GM19035 (cell line): ENCODE data around the gene PDLIM5.
A peak's percentile ranks its signal among the peaks of the same experiment; 100 is the strongest.
"Not testable (repeated sequence)": the region's sequence is repeated elsewhere in the genome, so short reads cannot be mapped to it uniquely, and the experiment has no call there.

ENCODE experiments used
- ATAC-seq: cut with Tn5 transposase; IDR thresholded peaks from one replicate; pipeline ENCODE4 v1.9.1; 2021; ENCODE audit not compliant: unreplicated experiment

Gene PDLIM5, protein sequence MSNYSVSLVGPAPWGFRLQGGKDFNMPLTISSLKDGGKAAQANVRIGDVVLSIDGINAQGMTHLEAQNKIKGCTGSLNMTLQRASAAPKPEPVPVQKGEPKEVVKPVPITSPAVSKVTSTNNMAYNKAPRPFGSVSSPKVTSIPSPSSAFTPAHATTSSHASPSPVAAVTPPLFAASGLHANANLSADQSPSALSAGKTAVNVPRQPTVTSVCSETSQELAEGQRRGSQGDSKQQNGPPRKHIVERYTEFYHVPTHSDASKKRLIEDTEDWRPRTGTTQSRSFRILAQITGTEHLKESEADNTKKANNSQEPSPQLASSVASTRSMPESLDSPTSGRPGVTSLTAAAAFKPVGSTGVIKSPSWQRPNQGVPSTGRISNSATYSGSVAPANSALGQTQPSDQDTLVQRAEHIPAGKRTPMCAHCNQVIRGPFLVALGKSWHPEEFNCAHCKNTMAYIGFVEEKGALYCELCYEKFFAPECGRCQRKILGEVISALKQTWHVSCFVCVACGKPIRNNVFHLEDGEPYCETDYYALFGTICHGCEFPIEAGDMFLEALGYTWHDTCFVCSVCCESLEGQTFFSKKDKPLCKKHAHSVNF

DNA sequence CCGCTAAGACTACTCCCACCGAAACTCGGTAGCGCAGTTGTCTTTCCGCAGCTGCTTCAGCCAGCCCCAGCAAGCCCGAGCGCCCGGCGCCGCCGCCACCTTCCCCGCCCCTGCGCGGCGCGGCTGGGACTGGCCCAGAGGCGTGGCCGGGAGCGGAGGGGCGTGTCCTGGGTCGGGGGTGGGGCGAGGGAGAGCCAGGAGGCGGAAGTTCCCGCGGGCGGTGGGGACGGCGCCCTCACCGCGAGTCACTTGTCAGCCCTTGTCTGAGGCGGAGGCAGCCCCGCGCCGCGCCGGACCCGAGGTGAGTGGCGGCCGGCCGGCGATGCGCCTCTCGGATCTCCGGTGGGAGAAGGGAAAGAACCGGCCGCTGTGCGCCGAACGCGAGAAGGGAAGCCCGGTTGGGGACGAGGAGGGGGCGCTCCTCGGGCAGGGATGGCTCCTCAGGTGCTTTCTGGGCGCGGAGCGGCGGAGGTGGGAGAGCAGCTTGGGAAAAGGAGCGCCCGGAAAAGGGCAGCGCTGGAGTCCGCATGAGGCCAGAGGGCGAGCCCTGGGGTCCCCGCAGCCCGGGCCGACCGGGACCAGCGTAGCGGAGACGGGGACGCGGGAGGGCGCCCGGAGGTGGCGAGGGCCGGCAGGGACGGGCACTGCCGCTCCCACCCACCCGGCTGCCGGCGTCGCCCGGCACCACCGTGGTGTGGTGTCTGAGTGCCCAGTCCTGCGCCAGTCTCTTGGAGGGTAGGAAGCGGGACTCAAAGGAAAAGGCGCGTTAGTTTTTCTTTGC lies at the start of gene PDLIM5:
Gene PDLIM5 (plus strand): TSS at position 248 of the 781 bp plus-strand sequence. CDS start 3,347 bp downstream, outside the sequence.
- ATAC-seq: peak; percentile 91

DNA sequence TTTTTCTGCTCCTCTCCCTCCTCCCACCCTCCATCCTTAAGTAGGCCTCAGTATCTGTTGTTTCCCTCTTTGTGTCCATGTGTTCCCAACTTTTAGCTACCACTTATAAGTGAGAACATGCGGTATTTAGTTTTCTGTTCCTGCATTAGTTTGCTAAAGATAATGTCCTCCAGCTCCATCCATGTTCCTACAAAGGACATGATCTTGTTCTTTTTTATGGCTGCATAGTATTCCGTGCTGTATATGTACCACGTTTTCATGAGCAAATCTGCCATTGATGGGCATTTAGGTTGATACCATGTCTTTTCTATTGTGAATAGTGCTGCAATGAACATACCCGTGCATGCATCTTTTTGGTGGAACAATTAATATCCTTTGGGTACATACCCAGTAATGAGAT lies 49.3 kb upstream of the PDLIM5 start:
- not testable (repeated sequence) for ATAC-seq

DNA sequence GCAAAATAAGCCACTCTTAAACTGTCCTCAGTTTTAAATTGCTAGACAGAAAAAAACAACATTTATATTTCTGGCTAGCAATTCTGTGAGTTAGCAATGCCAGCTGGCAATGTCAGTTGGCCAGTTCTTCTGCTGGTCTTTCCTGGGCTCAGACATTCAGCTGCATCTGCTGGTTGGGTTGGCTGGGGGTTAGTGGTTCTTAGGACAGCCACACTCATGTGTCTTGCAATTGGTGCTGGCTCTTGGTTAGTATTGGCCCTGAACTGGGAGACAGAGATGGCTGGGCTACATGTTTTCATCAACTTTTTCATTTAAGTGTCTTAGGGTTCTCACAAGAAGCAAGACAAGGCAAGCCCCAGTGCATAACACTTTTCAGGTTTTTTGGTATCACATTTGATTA lies 48.0 kb upstream of the PDLIM5 start:
- no peak for ATAC-seq

DNA sequence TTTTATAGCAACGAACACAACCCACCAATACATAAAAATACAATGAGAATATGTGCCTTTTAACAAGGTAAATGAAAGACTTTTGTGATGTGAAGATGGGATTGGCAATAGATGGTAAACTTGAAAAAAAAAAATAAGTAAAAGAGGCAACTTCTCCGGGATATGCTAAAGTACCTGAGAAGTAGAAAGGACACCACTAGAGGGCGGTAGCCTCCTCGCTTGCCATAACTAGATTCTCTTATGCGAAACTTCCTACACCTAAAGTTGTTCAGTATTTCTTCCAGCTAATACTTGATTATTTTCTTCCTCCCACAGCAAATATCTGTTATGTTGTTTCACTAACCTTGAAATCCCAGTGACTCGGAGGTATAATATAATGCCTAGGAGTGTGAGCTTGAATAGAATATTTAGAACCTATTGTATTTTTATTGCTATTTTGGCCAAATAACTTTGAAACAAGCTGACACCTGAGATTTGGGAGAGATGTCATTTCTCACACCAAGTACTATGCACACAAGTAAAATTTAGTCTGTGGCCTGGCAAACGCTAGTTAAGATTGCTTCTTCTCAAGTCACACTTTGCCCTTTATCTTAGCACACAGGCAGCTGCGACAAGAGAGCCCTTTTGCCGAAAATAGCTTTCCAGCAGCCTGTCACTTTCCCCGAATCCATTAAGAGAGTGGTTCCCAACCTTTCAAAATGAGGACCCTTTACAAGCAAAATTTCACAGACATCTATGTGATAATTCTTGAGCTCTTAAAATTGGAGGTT lies 44.9 kb upstream of the PDLIM5 start:
- ATAC-seq: peak; percentile 76

DNA sequence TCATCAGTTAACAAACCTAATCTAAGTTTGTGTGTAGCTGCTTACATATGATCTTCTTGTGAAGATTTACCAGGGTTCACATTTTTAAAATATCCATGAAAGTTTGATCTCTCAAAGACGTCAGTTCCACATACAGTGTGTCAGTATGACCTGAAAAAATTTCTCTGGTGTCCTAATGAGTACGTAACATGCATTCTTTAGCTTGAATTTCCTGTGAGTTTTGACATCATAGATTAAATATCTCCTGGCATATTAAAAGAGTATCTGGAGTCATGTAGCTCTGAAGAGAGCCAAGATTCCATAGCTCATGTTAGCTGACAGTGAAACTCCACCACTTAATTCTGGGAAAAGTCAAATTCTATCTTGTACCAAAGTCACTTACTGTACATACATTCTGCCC lies 43.9 kb upstream of the PDLIM5 start:
- ATAC-seq: no peak

DNA sequence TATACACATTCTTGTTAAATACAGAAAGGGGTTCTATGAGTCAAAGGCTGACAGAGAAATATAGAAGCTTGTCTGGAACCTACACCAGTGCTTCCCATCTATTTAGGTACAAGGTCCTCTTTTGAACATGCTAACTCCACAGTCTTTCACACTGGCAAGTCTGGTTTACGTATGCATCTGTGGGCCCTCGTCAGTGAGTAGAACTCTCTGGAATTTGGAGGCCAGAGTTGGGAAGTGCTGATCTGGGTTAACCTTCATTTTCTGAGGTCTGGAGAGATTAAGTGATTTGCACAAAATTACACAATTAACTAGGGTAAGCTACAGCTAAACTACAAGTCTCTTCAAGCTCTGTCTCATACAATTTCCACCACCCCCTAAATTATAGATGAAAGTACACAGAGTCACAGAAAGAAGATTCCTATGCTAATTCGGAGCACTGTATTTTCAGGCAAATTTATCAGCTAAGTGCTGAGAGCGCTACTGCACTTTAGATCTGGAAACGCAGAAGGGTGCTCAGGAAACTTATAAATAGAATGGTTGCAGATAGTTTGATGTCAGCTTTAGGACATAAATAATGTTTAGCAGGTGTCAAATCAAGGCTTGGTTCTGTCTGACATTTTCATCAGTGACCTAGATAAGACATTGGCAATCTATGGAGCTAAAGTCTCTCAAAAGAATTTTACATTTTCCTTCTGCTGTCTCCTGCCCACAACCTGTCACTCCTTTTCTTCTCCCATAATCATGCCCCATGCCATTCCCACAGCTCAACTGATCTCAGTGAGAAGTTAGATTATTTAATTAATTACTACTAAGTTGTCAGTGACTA lies 43.0 kb upstream of the PDLIM5 start:
- no peak for ATAC-seq

DNA sequence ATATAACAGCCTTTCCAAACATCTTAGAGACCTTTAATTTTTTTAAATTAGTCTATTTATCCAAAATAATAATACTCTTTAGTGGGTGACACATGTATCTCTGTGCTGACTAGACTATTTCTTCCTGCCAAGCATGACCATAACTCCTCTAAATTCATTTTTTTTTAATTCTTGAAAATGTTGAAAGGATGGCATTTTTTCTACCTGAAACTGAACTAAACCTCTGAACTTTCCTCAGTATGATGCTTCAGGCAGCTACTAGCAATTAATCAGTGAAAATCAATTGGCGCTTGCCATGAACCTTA lies 42.4 kb upstream of the PDLIM5 start:
- ATAC-seq: no peak

DNA sequence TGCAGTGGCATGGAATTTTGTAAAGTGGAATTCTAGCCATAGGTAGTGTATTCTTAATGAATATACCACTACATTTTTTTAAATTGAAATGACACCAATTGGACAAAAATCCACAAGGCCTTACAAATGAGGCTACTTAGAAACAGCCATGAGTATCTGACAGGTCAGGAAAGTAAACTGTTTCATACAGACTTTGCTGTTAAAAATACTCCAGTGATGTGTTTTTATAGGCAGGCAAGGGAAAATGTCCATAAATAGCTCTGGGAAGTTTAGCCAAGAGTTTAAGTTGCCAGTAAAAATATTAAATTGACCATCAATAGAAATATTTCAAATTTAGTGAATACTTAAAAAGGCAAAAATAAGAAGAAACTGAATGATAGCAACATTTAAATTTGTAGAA lies 41.8 kb upstream of the PDLIM5 start:
- ATAC-seq: no peak

DNA sequence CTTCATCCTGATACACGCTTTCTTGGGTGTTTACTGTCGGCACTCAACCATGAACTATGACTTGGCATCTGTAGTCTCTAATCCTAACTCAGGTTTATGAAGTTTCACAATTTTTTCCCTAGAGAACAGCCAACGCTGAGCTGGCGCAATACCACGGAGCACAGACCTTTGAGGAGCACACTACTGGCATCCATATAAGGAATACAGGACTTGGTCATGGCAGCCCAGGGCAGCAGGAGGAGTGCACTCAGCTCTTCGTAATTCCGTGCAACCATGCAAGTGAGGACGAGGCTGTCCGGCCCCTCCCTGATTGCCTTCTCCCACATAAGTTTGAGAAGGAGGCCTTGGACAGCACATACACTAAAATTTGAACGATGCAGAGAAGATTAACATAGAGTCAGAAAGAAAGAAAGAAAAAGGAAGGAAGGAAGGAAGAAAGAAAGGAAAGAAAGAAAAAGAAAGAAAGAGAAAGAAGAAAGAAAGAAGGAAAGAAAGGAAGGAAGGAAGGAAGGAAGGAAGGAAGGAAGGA lies 41.0 kb upstream of the PDLIM5 start:
- no peak for ATAC-seq

DNA sequence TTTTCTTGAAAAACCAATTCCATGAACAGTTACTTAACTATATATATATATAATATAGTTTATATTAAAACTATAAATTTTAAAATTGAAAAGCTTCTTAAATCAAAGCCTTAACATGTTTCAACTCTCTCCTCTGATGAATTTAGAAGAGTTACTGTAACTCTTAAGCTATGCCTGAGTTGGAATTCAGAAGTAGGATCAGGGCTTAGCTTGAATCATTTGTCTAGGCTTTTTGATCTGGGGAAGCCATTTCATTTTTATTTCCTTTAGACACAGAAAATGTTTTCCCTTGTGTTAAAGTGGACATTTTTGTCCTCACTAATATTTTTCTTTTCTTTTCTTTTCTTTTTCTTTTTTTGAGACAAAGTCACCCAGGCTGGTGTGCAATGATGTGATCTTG lies 40.4 kb upstream of the PDLIM5 start:
- ATAC-seq: no peak

DNA sequence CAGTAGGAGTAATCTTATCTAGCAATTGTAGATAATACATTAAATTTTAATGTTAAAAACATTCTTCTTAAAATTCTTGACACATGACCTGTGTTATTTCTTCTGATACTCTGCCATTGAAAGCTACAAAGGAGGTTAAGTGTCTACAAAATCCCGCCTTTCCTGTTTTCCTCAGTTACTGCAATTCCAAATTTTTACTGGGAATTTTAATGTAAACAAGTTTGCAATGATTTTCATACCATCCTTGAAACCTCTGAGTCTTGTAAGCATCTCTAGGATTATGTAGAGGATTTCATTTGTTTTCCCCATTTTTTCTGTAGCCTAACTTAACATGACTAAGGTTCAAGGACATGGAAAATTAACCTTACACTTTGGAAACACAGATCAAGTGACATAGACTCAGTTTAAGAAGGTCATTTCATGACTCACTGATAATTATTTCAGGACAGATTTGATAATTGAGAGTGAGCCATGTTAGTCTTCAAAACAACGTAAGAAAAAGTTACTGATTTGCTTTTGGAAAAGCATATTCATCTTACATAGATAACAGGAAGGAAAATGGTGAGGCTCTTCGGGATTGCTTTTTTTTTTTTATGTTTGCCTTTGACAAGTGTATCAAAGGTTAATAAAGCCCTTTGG lies 39.6 kb upstream of the PDLIM5 start:
- ATAC-seq: no peak

DNA sequence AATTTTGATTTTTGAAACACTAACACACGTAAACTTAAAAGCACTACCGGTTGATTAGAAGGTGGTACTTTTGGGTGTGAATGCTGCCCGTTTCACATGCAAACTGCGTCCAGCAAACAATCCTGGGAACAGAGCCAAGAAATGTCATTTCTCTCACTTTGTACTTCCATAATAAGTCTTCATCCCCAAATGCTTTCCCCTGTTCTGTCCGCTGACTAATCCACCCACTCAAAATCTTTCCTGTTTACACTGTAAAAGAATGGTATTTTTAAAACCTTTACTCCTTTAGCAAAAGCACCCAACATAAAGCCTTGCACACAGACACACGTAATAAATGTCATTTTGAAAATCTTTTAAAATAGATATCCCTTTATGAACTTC lies 39.1 kb upstream of the PDLIM5 start:
- ATAC-seq: no peak

DNA sequence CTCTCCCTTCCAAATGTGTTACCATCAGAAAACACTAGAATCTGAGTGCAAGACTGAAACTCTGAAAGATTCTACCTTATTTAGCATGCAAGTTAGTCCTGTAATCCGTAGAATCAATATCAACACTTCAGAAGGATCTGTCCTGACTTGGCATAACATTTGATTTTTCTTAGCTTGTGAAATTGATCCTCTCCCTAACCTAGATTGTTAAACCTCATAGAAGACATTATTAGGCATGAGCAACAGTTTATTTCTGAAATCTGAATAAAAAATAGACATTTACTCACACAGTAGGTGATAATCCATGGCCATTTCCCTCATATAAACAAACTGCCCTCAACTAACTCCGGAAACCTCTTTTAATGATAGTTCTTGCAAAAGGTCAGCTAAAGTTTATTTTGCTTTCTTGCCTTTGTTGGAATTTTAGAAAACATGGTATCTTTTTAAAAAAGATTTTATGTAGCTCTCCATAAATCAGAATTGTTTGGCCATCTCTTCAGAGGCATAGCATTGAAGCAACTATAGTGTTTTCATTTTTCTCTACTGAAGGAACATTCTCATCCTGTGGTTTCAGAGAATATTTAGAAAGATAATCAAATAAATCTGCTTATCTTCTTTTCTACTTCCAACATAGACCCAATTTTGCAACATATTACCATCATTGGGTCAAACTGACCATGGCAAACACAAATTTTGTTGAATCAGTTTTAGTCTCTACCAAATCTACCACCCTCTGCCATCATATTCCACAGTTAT lies 38.5 kb upstream of the PDLIM5 start:
- no peak for ATAC-seq

DNA sequence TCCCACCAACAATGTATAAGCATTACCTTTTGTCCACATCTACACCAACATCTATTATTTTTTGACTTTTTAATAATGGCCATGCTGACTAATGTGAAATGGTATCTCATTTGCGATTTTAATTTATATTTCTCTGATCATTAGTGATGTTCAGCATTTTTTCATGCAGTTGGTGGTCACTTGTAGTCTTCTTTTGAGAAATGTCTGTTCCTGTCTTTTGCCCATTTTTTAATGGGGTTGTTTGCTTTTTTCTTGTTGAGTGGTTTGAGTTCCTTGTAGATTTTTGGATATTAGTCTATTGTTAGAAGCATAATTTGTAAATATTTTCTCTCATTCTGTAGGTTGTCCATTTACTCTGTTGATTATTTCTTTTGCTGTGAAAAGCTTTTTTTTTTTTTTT lies 36.8 kb upstream of the PDLIM5 start:
- no peak for ATAC-seq

DNA sequence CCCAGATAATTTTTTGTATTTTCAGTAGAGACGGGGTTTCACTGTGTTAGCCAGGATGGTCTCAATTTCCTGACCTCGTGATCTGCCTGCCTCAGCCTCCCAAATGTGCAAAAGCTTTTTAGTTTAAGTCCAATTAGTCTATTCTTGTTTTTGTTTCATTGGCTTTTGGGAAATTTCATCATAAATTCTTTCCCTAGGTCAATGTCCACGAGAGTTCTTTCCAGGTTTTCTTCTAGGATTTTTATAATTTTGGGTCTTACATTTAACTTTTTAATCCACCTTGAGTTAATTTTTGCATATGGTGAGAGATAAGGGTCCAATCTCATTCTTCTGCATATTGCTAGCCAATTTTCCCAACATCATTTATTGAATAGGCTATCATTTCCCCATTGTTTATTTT lies 36.3 kb upstream of the PDLIM5 start:
- ATAC-seq: no peak

DNA sequence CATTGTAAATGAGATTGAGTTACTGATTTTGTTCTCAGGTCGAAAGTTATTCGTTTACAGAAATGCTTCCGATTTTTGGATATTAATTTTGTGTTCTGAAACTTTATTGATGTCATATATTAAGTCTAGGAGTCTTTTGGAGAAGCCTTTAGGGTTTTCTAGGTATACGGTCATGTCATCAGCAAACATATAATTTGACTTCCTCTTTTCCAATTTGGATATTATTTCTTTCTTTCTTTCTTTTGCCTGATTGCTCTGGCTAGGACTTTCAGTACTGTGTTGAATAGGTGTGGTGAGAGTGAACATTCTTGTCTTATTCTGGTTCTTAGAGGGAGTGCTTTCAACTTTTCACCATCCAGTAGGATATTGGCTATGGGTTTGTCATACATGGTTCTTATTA lies 35.4 kb upstream of the PDLIM5 start:
- no peak for ATAC-seq

DNA sequence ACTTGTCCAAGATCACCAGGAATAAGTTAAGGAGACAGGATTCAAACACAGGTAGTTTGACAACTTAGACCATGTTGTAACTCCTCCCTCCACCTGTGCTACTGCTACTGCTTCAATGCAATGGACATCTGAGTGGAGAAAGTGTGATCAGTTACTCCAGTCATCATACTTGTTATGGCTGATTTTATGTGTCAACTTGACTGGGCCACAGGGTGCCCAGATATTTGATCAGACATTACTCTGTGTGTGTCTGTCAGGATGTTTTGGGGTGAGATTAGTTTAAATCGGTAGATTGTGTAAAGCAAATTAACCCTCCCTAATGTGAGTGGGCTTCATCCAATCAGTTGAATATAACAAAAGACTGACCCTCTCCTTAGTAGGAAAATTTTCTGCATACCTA lies 34.8 kb upstream of the PDLIM5 start:
- no peak for ATAC-seq

DNA sequence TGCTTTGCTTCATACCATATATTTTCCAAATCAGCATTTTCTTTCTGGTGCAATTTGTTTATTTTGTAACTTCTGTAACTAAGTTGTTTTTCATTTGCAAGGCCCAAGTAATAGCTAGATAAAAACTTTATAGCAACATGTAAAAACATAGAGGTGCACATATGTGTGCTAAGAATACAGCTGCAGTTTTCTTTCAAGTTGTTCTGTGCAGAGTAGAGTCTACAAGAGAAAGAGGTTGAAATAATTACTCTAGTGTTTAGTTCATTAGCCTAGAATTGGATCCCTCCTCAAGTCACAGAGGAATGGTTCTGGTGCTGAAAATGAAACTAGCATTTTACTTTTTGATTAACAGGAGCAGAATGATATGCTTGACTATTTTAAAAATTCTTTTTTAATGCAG lies 32.2 kb upstream of the PDLIM5 start:
- ATAC-seq: no peak

DNA sequence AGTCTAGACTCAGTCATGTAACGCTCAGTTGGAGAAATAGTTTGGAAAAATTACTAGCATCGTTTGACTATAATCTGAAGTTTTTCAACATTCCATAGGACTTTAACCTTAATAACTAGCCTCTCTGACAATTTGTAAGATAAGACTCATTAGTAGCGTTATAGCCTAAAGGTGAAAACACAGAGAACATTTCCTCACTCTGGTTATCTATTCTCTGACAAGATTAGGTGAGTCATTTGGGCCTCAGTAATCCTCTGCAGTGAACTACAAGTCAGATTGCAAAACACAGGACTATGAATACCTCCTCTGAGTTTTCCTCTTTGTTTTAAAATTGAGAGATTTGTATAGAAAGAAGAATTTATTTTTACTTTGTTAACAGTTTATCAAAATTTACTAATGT lies 31.8 kb upstream of the PDLIM5 start:
- no peak for ATAC-seq
